ENCODE data around the gene CCT4. TPM values are rescaled to one million over a fixed set of nuclear protein-coding genes. Genes with fewer than 3 reads are reported as not detected.

CCT4 gene
- total and polyA plus RNA-seq, 2 experiments from 2014 or later, result 333 to 343 TPM

DNA sequence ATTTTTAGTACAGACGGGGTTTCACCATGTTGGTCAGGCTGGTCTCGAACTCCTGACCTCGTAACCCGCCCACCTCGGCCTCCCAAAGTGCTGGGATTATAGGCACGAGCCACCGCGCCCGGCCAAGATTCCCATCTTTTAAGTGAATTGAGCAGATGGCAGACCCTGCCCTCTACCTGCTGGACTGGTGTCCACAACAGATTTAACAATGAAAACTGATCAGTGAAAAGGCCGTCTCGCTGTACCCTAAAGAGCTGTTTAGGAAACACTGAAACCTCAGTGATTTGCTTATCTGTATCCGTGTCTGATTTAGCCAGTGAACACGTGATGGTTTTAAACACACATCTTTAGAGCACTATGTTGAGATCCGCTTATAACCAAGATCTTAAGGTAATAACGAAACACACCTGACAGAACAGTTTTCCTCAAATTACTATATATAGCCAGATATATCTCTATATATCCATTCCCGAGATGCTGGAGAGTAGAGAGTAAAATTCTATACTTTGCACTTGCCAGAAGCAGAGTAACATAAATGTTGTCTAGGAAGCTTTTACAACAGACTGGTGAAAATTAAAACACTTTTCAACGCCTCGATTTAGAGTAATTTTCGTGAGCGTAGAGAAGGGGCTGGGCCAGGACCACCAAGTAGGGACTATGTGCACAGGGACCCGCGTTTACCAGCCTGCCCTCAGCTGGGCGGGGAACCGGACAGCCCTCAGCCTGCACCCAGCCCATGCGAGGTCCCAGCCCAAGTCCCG lies 35.2 kb downstream of the CCT4 start:
- DNase-seq (ENCODE audit: low spot score), result peak; percentile 74
- H3K27me3 Mint-ChIP-seq (ENCODE audit: insufficient read depth, low read depth, poor library complexity), result peaks cover 16% of the 10 kb centered on the region
- 0 out of 2 replicates have a peak overlapping the region, but pooled peaks have one; percentile 60 for H3K27ac ChIP-seq (ENCODE audit: low read depth)

More for the DNA sequence above, 35.2 kb downstream of the CCT4 start:
- peaks cover 11% of the 10 kb centered on the region; the same call in 2 of the 3 replicates for H3K4me1 Mint-ChIP-seq
- peak; percentile 82 for ATAC-seq
- peak overlapping the region; percentile 89 for H3K4me3 Mint-ChIP-seq
- peak overlapping the region; percentile 95 for H3K27ac Mint-ChIP-seq
- Histone ChIP-seq H3K4me3 (peak overlapping the region; percentile 77), H3K9me2 (ENCODE audit: insufficient read depth) (no peaks in the 10 kb centered on the region), H2AFZ (peak overlapping the region; percentile 94), H3K27me3 (ENCODE audit: insufficient read depth) (no peaks in the 10 kb centered on the region), H3K36me3 (ENCODE audit: insufficient read depth) (no peaks in the 10 kb centered on the region), H3K4me2 (peak overlapping the region; percentile 86), H3K79me2 (replicated peaks; ENCODE audit: insufficient read depth) (no peaks in the 10 kb centered on the region), H3K4me1 (ENCODE audit: insufficient read depth) (no peaks in the 10 kb centered on the region), H3F3A (replicated peaks; ENCODE audit: low read depth) (no peaks in the 10 kb centered on the region; the same call in 1 of the 2 replicates), H4K20me1 (replicated peaks; ENCODE audit: insufficient read depth) (no peaks in the 10 kb centered on the region)
- H3K9me3 Mint-ChIP-seq, result no peaks in the 10 kb centered on the region
- TF ChIP-seq, protein P1, sequence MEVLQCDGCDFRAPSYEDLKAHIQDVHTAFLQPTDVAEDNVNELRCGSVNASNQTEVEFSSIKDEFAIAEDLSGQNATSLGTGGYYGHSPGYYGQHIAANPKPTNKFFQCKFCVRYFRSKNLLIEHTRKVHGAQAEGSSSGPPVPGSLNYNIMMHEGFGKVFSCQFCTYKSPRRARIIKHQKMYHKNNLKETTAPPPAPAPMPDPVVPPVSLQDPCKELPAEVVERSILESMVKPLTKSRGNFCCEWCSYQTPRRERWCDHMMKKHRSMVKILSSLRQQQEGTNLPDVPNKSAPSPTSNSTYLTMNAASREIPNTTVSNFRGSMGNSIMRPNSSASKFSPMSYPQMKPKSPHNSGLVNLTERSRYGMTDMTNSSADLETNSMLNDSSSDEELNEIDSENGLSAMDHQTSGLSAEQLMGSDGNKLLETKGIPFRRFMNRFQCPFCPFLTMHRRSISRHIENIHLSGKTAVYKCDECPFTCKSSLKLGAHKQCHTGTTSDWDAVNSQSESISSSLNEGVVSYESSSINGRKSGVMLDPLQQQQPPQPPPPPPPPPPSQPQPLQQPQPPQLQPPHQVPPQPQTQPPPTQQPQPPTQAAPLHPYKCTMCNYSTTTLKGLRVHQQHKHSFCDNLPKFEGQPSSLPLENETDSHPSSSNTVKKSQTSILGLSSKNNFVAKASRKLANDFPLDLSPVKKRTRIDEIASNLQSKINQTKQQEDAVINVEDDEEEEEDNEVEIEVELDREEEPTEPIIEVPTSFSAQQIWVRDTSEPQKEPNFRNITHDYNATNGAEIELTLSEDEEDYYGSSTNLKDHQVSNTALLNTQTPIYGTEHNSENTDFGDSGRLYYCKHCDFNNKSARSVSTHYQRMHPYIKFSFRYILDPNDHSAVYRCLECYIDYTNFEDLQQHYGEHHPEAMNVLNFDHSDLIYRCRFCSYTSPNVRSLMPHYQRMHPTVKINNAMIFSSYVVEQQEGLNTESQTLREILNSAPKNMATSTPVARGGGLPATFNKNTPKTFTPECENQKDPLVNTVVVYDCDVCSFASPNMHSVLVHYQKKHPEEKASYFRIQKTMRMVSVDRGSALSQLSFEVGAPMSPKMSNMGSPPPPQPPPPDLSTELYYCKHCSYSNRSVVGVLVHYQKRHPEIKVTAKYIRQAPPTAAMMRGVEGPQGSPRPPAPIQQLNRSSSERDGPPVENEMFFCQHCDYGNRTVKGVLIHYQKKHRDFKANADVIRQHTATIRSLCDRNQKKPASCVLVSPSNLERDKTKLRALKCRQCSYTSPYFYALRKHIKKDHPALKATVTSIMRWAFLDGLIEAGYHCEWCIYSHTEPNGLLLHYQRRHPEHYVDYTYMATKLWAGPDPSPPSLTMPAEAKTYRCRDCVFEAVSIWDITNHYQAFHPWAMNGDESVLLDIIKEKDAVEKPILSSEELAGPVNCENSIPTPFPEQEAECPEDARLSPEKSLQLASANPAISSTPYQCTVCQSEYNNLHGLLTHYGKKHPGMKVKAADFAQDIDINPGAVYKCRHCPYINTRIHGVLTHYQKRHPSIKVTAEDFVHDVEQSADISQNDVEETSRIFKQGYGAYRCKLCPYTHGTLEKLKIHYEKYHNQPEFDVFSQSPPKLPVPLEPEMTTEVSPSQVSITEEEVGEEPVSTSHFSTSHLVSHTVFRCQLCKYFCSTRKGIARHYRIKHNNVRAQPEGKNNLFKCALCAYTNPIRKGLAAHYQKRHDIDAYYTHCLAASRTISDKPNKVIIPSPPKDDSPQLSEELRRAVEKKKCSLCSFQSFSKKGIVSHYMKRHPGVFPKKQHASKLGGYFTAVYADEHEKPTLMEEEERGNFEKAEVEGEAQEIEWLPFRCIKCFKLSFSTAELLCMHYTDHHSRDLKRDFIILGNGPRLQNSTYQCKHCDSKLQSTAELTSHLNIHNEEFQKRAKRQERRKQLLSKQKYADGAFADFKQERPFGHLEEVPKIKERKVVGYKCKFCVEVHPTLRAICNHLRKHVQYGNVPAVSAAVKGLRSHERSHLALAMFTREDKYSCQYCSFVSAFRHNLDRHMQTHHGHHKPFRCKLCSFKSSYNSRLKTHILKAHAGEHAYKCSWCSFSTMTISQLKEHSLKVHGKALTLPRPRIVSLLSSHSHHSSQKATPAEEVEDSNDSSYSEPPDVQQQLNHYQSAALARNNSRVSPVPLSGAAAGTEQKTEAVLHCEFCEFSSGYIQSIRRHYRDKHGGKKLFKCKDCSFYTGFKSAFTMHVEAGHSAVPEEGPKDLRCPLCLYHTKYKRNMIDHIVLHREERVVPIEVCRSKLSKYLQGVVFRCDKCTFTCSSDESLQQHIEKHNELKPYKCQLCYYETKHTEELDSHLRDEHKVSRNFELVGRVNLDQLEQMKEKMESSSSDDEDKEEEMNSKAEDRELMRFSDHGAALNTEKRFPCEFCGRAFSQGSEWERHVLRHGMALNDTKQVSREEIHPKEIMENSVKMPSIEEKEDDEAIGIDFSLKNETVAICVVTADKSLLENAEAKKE (CRISPR knock-in tag; IDR thresholded peaks at IDR 0.05), result no peak
- TF ChIP-seq JUNB (IDR thresholded peaks at IDR 0.05; ENCODE audit: unreplicated experiment), result no peak
- TF ChIP-seq EZH2 (IDR thresholded peaks at IDR 0.05; ENCODE audit: low read depth, unreplicated experiment), result no peak
- TF ChIP-seq, protein P2, sequence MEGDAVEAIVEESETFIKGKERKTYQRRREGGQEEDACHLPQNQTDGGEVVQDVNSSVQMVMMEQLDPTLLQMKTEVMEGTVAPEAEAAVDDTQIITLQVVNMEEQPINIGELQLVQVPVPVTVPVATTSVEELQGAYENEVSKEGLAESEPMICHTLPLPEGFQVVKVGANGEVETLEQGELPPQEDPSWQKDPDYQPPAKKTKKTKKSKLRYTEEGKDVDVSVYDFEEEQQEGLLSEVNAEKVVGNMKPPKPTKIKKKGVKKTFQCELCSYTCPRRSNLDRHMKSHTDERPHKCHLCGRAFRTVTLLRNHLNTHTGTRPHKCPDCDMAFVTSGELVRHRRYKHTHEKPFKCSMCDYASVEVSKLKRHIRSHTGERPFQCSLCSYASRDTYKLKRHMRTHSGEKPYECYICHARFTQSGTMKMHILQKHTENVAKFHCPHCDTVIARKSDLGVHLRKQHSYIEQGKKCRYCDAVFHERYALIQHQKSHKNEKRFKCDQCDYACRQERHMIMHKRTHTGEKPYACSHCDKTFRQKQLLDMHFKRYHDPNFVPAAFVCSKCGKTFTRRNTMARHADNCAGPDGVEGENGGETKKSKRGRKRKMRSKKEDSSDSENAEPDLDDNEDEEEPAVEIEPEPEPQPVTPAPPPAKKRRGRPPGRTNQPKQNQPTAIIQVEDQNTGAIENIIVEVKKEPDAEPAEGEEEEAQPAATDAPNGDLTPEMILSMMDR (conservative IDR thresholded peaks at IDR 0.05; ENCODE audit: low read depth in 2 of 2), result no peak
- no peak for TF ChIP-seq ZNF331 (CRISPR knock-in tag; IDR thresholded peaks at IDR 0.05; ENCODE audit: low read depth)
- TF ChIP-seq, protein P3, sequence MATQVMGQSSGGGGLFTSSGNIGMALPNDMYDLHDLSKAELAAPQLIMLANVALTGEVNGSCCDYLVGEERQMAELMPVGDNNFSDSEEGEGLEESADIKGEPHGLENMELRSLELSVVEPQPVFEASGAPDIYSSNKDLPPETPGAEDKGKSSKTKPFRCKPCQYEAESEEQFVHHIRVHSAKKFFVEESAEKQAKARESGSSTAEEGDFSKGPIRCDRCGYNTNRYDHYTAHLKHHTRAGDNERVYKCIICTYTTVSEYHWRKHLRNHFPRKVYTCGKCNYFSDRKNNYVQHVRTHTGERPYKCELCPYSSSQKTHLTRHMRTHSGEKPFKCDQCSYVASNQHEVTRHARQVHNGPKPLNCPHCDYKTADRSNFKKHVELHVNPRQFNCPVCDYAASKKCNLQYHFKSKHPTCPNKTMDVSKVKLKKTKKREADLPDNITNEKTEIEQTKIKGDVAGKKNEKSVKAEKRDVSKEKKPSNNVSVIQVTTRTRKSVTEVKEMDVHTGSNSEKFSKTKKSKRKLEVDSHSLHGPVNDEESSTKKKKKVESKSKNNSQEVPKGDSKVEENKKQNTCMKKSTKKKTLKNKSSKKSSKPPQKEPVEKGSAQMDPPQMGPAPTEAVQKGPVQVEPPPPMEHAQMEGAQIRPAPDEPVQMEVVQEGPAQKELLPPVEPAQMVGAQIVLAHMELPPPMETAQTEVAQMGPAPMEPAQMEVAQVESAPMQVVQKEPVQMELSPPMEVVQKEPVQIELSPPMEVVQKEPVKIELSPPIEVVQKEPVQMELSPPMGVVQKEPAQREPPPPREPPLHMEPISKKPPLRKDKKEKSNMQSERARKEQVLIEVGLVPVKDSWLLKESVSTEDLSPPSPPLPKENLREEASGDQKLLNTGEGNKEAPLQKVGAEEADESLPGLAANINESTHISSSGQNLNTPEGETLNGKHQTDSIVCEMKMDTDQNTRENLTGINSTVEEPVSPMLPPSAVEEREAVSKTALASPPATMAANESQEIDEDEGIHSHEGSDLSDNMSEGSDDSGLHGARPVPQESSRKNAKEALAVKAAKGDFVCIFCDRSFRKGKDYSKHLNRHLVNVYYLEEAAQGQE (IDR thresholded peaks at IDR 0.05; ENCODE audit: unreplicated experiment), result no peak
- no peak for TF ChIP-seq POLR2AphosphoS5 (IDR thresholded peaks at IDR 0.05; ENCODE audit: low read depth)
- no peak for TF ChIP-seq ZNF114 (CRISPR knock-in tag; IDR thresholded peaks at IDR 0.05)
- TF ChIP-seq, protein P4, sequence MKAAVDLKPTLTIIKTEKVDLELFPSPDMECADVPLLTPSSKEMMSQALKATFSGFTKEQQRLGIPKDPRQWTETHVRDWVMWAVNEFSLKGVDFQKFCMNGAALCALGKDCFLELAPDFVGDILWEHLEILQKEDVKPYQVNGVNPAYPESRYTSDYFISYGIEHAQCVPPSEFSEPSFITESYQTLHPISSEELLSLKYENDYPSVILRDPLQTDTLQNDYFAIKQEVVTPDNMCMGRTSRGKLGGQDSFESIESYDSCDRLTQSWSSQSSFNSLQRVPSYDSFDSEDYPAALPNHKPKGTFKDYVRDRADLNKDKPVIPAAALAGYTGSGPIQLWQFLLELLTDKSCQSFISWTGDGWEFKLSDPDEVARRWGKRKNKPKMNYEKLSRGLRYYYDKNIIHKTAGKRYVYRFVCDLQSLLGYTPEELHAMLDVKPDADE (IDR thresholded peaks at IDR 0.05), result no peak
- no peak for TF ChIP-seq EZH2phosphoT487 (IDR thresholded peaks at IDR 0.05; ENCODE audit: unreplicated experiment)
- TF ChIP-seq CREB1 (CRISPR knock-in tag; IDR thresholded peaks at IDR 0.05; ENCODE audit: low read depth), result no peak
- no peak for TF ChIP-seq NANOG (IDR thresholded peaks at IDR 0.05; ENCODE audit: borderline replicate concordance)
- TF ChIP-seq STAT1 (IDR thresholded peaks at IDR 0.05; ENCODE audit: unreplicated experiment), result no peak
- H3K36me3 Mint-ChIP-seq (ENCODE audit: low read depth), result no peaks in the 10 kb centered on the region

Data from GM23338 (cell line).